Body of pancreas (tissue), 4 donors: ENCODE data around the gene ATG4A. TPM values are rescaled to one million over a fixed set of nuclear protein-coding genes. Genes with fewer than 3 reads are reported as not detected.

Experiments used
- ATAC-seq: fragments of 150-250 bp; one replicate; pipeline ENCODE4 v1.9.1; 2016
- DNase-seq, 4 donors: peaks; one replicate each; pipeline ENCODE4 v3.0.0-alpha.2; 2019
- H3K27ac ChIP-seq, 4 donors: fragments of 200-600 bp; sonication (generic); 1 replicate in 3 of 4; 2 replicates in 1 of 4; pipeline versions ENCODE4 v1.5.1 to v1.6.1; 2016 to 2019; ENCODE audit warnings: mild to moderate bottlenecking in 1 of 4, mixed read lengths in 1 of 4, moderate library complexity in 1 of 4
- H3K27me3 ChIP-seq, 2 donors: fragments of 200-600 bp; sonication (generic); one replicate each; pipeline ENCODE4 v1.6.0; 2016; ENCODE audit warnings: mild to moderate bottlenecking in 1 of 2
- H3K36me3 ChIP-seq, 2 donors: fragments of 200-600 bp; sonication (generic); replicated peaks in 1 of 2; 2 replicates each; pipeline ENCODE4 v1.5.1; 2016; ENCODE audit warnings: low read depth in 2 of 2; ENCODE audit not compliant: insufficient read depth in 1 of 2
- H3K4me1 ChIP-seq: fragments of 200-600 bp; sonication (generic); one replicate; pipeline ENCODE4 v1.6.0; 2016
- H3K4me3 ChIP-seq, 2 donors: fragments of 200-600 bp; sonication (generic); 1 replicate in 1 of 2; 2 replicates in 1 of 2; pipeline ENCODE4 v1.5.1; 2016 to 2019
- H3K9me3 ChIP-seq, 3 donors: fragments of 200-600 bp; sonication (generic); 1 replicate in 2 of 3; 2 replicates in 1 of 3; pipeline ENCODE4 v1.5.1; 2016
- POLR2A ChIP-seq, 3 donors: fragments of 450-650 bp; IDR thresholded peaks; one replicate each; pipeline ENCODE4 v1.6.1; 2016; ENCODE audit warnings: antibody characterized with exemption in 3 of 3, mild to moderate bottlenecking in 2 of 3
- WGBS, 2 donors: methylation state at CpG; one replicate each; pipeline ENCODE4 v1.1.5; 2017; 5-methylcytosine and 5-hydroxymethylcytosine counted together
- intact Hi-C: fragments of 100-400 bp; cut with DNase I; formaldehyde crosslinking; loops from one replicate; pipeline ENCODE4 v1.15.1; 2023
- total RNA-seq, 2 donors: library from RNA; depleted of rRNA; stranded (reverse); fragments of >200 nt; gene quantifications; one replicate each; pipeline ENCODE4 v1.1.0, GENCODE V29; 2016
- TF ChIP-seq, protein P1 (sequence below), 7 experiments: fragments of 450-650 bp in 4 of 7; fragments of 200-600 bp in 3 of 7; sonication (generic) in 3 of 7; IDR thresholded peaks; one replicate each; pipeline ENCODE4 v1.5.1; 2016 to 2019; ENCODE audit warnings: antibody characterized with exemption in 7 of 7

Gene ATG4A
- total RNA-seq, 2 donors from 2014 or later: 11.2 to 31.6 TPM

DNA sequence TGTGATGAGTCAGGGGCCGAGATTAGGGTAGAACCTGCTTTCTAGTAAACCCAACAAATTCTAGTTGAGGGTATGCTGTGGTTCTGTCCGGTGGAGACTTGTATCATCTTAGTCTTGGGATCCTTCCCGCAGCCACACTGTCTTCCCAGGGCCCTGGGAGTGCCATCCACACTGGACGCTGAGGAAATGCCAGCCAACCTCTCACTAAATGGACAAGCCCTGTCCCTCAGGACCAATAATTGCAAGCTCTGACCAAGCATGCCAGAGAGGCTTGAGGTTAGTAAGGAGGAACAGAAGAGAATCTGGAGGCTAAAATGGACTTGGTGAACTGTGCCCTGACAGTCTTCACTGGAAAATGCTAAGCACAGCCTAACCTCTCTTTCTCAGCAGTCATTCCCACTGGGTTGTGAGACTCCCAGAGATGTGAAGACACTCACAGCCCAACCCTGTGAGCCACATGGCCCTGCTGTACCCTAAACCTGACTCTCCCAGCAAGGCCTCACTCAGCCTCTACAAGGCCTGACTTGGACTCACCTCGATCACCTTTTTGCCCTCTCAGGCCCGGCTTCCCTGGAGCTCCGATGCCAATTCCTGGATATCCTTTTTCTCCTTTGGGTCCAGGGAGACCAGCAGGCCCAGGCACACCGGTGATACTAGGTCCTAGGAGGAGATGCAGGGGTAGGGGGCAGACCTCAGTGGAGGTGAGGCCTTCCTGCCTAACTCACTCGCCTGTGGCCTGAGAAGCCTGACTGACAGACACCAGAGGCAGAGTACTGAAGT lies 77.6 kb downstream of the ATG4A start:
- DNase-seq: no peak
- Histone ChIP-seq H3K4me1 (no peaks in the 10 kb centered on the region), H3K9me3 (no peaks in the 10 kb centered on the region), H3K27me3 (no peaks in the 10 kb centered on the region), H3K36me3 (no peaks in the 10 kb centered on the region), H3K4me3 (no peak overlapping the region), H3K27ac (no peak overlapping the region)
- TF ChIP-seq POLR2A (IDR thresholded peaks at IDR 0.05): no peak
- 90 to 92% methylated on average over 2 to 8 of the region's 9 CpGs for WGBS, 2 donors
- ATAC-seq: no peak
- intact Hi-C loops: no loop called here

DNA sequence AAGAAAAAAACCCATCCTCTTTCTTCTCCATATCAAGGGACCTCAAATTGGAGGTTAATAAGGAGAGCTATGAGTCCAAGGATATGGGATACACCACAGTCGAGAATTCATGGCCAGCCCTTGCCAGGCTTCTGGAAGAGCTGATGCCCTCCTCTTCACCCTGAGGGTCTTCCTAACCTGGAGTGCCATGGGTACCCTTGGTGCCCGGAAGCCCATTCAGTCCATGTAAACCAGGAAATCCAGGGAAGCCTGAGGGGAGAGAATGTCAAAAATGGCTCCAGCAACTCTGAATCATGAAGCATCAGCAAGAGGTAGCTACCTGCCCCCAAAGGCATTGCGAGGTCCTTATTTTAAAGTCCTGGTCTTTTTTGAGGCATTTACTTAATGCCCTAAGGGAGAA lies 78.2 kb downstream of the ATG4A start:
- Histone ChIP-seq H3K4me3 (no peak overlapping the region), H3K27ac (no peak overlapping the region), H3K9me3 (no peaks in the 10 kb centered on the region), H3K36me3 (no peaks in the 10 kb centered on the region), H3K27me3 (no peaks in the 10 kb centered on the region), H3K4me1 (no peaks in the 10 kb centered on the region)
- WGBS, 2 donors: 86 to 96% methylated on average over 1 to 3 of the region's 3 CpGs
- TF ChIP-seq, protein P1, sequence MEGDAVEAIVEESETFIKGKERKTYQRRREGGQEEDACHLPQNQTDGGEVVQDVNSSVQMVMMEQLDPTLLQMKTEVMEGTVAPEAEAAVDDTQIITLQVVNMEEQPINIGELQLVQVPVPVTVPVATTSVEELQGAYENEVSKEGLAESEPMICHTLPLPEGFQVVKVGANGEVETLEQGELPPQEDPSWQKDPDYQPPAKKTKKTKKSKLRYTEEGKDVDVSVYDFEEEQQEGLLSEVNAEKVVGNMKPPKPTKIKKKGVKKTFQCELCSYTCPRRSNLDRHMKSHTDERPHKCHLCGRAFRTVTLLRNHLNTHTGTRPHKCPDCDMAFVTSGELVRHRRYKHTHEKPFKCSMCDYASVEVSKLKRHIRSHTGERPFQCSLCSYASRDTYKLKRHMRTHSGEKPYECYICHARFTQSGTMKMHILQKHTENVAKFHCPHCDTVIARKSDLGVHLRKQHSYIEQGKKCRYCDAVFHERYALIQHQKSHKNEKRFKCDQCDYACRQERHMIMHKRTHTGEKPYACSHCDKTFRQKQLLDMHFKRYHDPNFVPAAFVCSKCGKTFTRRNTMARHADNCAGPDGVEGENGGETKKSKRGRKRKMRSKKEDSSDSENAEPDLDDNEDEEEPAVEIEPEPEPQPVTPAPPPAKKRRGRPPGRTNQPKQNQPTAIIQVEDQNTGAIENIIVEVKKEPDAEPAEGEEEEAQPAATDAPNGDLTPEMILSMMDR (IDR thresholded peaks at IDR 0.05): no peak
- TF ChIP-seq POLR2A (IDR thresholded peaks at IDR 0.05): no peak
- ATAC-seq (no peak), DNase-seq (no peak)
- intact Hi-C loops: no loop called here

DNA sequence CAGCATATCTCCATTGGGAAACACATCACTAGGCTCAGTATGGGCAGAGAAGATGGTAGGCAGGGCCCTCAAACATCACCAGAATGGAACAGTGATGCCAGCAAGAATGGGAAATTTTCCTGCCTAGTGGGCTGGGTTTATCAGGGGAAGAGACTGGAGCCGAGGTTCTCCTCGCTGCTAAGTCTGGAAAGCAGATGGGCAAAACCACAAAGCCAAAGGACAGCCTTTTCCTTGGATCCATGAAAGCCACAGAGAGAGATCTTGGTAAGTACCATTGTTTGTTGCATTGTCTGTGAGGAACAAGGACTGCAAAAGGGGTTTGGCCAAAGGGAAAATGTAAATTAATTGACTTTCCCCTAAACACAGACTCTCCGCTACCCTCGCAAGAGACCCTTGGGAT lies 80.1 kb downstream of the ATG4A start:
- intact Hi-C loops: no loop called here
- Histone ChIP-seq H3K4me1 (no peaks in the 10 kb centered on the region), H3K9me3 (no peaks in the 10 kb centered on the region), H3K27ac (no peak overlapping the region), H3K4me3 (no peak overlapping the region), H3K27me3 (no peaks in the 10 kb centered on the region), H3K36me3 (no peaks in the 10 kb centered on the region)
- TF ChIP-seq, protein P1 (IDR thresholded peaks at IDR 0.05): no peak
- TF ChIP-seq POLR2A (IDR thresholded peaks at IDR 0.05): no peak
- DNase-seq (no peak), ATAC-seq (no peak)
- WGBS, 2 donors: 75 to 94% methylated on average over 2 to 4 of the region's 4 CpGs

DNA sequence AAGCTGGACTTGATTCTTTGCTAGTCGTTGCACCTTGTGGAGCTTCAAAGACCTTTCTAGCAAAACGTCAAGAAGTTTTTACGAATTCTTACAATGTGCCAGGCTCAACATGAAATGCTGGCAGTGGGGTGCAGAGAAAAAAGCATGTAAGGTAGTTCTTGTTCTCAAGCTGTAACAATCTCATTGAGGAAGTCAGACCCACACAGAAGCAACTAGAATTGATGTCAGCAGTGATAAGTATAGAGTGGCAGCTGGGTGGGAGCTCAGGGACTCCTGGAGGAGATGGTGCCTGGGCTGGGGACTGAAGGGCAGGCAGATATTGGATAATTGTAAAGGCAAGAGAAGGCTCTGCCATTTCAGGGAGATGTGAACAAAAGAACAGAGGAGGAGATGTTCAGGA lies 82.3 kb downstream of the ATG4A start:
- intact Hi-C loops: no loop called here
- TF ChIP-seq POLR2A (IDR thresholded peaks at IDR 0.05): no peak
- TF ChIP-seq, protein P1 (IDR thresholded peaks at IDR 0.05): no peak
- no peaks in the 10 kb centered on the region for H3K4me1 ChIP-seq
- ATAC-seq: no peak
- H3K27ac ChIP-seq: no peak overlapping the region
- no peak overlapping the region for H3K4me3 ChIP-seq
- no peak for DNase-seq
- no peaks in the 10 kb centered on the region for H3K27me3 ChIP-seq
- WGBS, 2 donors: 44 to 50% methylated on average over 3 of the region's 3 CpGs
- H3K36me3 ChIP-seq: no peaks in the 10 kb centered on the region
- no peaks in the 10 kb centered on the region for H3K9me3 ChIP-seq

DNA sequence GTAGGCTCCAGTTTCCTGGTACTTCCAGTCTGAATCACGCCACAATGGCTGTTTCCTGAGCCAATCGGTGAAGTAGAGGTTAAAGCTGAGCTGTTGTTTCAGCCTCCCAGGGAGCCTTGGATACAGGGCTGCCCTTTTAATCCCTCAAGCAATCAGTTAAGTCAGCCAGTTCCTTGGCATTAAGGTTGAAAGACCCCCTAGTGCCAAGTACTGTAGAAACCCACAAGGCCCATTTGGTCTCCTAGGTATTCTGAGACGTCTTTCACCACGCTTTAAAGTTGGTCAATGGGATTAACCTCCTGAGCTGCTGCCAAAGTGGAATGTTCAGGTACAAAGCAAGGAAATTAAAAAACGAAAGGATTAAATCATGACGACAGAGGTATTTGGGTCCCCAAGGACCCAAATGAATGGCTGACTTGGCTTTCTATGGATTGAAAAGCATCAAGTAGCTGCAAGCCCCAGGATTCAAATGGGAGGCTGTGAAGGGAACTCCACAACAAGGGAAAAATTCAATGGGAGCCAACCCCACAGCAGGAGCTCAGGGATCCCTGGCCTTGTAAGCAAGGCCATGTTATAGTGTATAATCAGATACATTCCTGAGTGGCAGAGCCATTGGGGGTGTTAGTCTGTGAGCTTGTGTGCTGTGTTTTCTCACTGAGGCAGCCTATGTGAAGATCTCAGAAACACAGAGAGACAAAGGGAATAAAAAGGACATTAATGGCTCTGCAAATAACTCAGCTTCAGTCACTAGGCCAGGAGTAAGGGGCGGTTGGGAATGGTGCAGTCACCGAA lies 86.0 kb downstream of the ATG4A start:
- WGBS, 2 donors: 82 to 89% methylated on average over 6 to 7 of the region's 8 CpGs

More for the DNA sequence above, 86.0 kb downstream of the ATG4A start:
- ATAC-seq (no peak), DNase-seq (no peak)
- H3K27ac ChIP-seq: no peak overlapping the region
- no peak overlapping the region for H3K4me3 ChIP-seq
- no peak for TF ChIP-seq POLR2A (IDR thresholded peaks at IDR 0.05)
- TF ChIP-seq, protein P1 (IDR thresholded peaks at IDR 0.05): no peak
- no peaks in the 10 kb centered on the region for H3K4me1 ChIP-seq
- H3K27me3 ChIP-seq: no peaks in the 10 kb centered on the region
- no peaks in the 10 kb centered on the region for H3K36me3 ChIP-seq
- intact Hi-C loops: no loop called here
- no peaks in the 10 kb centered on the region for H3K9me3 ChIP-seq
